Stimulated activated naive CD8-positive, alpha-beta T cell treated with anti-CD3 and anti-CD28 coated beads, Interleukin-15, Interleukin-2, amounts not matched to agents 100 ng/mL and 50 ng/mL, for 24 hours (primary cell): ENCODE measurements around the gene ANKH.
A peak's percentile ranks its signal among the peaks of the same experiment; 100 is the strongest.

Source experiments
- H3K27ac Mint-ChIP-seq: one replicate; pipeline ENCODE4 v1.8.0; 2021; ENCODE audit warnings: mild to moderate bottlenecking, mixed read lengths
- H3K27me3 Mint-ChIP-seq: one replicate; pipeline ENCODE4 v1.8.0; 2021; ENCODE audit warnings: mixed read lengths
- H3K36me3 Mint-ChIP-seq: one replicate; pipeline ENCODE4 v1.8.0; 2021; ENCODE audit warnings: low read depth, mixed read lengths
- H3K4me1 Mint-ChIP-seq: one replicate; pipeline ENCODE4 v1.8.0; 2021; ENCODE audit warnings: low read depth, mixed read lengths
- H3K4me3 Mint-ChIP-seq: one replicate; pipeline ENCODE4 v1.8.0; 2021; ENCODE audit warnings: mild to moderate bottlenecking, mixed read lengths
- H3K9me3 Mint-ChIP-seq: one replicate; pipeline ENCODE4 v1.8.0; 2021; ENCODE audit warnings: mixed read lengths

ANKH gene

DNA sequence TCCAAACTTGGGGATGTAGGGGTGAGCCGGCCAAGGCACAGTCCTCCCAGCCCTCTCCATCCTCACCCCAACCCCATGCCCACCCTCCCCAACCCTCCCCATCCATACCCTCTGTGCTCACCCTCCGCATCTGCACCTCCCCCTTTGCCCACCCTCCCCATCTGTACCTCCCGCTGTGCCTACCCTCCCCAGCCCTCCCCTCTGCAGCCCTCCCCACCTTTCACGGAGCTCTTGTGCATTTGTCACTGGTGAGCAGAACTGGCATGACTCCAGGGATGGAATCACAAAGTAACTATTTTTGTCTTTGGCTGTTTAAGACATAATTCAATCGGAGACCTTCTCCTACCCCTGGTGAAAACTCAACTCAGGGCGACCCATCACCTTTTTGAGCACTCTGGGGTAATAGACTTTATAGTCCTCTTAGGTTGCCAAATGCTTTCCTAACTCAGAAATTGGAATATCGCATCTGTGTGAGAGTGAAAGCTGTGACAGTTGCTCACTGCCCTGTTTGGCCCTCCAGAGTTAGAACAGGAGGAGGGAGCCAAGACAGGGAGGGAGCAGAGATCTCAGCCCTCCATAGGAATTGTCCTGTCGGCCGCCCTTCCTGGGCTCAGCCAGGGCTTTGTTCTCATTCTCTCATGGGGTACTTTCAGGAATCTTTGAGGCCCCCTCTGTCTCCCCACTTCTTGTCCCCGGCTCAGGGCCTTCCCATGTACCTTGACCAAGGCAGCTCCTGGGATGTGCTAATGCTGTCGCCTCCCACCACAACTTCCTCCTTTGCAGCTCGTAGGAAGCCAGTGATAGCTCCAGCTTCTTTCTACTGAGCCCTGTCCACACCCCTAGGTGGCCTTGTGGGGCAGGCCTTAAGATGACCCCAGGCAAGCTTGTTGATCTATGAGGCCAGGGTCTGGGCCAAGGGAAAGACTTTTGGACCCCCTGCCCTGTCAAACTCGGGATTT lies 170.8 kb downstream of the ANKH start:
- H3K9me3 Mint-ChIP-seq: no peaks in the 10 kb centered on the region
- H3K36me3 Mint-ChIP-seq: peaks cover 82% of the 10 kb centered on the region
- peaks cover 73% of the 10 kb centered on the region for H3K4me1 Mint-ChIP-seq
- no peak overlapping the region for H3K27ac Mint-ChIP-seq
- H3K27me3 Mint-ChIP-seq: no peaks in the 10 kb centered on the region
- H3K4me3 Mint-ChIP-seq: no peak overlapping the region

DNA sequence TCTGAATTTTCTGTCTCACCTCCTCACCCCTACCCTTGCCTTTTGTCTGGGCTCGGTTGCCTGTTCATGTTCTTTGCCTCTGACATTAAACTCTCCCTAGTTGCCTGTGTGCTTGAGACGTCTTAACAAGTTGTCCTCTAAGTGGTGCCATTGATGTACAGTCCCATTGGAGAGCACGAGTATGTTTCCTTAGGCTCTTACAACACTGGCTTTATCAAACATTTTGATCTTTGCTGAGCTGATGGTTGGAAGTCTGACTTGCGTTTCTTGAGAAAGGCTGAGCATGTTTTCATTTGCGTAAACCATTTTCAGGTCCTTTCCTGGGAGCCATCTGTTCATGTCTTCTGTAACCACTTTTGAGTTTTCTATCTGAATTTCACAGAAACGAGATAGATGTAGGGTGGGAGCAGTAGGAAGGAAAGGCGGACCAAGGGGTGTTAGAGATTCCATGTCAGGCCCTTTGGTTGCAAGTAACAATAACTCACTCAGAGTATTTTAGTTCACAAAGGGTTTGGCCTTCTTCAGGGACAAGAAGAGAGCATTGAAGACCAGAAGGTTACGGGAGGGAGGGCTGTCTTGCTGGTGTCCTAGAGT lies 171.7 kb downstream of the ANKH start:
- peaks cover 79% of the 10 kb centered on the region for H3K36me3 Mint-ChIP-seq
- H3K27ac Mint-ChIP-seq: no peak overlapping the region
- H3K4me3 Mint-ChIP-seq: no peak overlapping the region
- no peaks in the 10 kb centered on the region for H3K9me3 Mint-ChIP-seq
- H3K27me3 Mint-ChIP-seq: no peaks in the 10 kb centered on the region
- H3K4me1 Mint-ChIP-seq: peaks cover 64% of the 10 kb centered on the region

DNA sequence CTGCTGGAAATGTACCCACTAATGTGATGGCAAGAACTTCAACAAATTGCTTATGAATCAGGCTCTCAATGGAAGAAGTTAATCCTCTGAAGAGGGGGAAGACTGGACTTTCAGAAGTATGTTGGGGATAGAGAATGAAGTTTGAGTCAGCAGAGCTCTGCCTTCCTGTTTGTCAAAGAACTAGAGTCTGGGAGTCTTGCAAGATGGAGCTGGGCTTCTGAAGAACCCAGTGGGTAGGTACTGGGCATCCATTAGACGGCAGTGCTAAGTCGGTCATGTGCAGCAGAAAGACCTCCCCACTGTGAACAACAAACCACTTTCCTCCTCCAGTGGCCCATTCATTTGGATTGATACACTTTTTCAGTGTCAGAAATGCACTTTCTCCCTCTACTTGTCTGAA lies 172.4 kb downstream of the ANKH start:
- H3K9me3 Mint-ChIP-seq: no peaks in the 10 kb centered on the region
- no peak overlapping the region for H3K27ac Mint-ChIP-seq
- no peak overlapping the region for H3K4me3 Mint-ChIP-seq
- H3K27me3 Mint-ChIP-seq: no peaks in the 10 kb centered on the region
- peaks cover 77% of the 10 kb centered on the region for H3K36me3 Mint-ChIP-seq
- H3K4me1 Mint-ChIP-seq: peaks cover 57% of the 10 kb centered on the region

DNA sequence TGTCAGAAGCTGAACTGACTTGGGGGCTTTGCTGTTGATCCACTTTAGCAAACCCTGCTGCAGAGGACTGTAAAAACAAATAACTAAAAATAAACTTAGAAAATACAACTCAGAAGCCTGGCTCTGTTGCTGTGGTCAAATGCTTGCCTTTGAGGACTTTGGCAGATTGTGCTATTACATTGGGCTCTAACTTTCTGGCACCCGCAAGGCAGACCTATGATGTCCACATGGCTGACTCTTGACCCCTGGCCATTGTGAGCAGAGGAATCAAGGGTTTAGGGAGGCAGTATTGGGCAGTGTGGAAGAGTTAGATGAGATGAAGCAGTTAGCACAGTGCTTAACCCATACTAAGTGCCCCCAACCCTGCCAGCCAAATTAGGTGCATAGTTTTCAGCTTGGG lies 173.1 kb downstream of the ANKH start:
- Mint-ChIP-seq H3K9me3 (no peaks in the 10 kb centered on the region), H3K27ac (no peak overlapping the region), H3K36me3 (peaks cover 78% of the 10 kb centered on the region), H3K4me3 (no peak overlapping the region), H3K27me3 (no peaks in the 10 kb centered on the region), H3K4me1 (peaks cover 52% of the 10 kb centered on the region)

DNA sequence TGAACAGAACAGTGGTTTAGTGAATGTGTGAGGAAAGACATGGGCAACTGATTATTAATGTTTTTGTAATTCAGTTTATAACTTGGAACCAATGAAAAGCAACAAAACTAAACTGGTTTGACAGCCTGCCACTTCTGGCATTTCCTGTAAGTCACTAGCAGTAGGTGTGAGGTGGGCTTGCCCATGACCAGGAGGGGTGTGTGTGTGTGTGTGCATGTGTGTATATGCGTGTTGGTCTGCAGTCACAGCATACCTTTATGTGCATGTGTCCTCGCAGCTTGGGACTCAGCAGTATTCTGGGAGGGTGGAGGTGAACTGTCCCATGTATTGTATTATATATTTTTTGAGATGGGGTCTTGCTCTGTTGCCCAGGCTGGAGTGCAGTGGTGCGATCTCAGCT lies 174.7 kb downstream of the ANKH start:
- H3K36me3 Mint-ChIP-seq: peaks cover 77% of the 10 kb centered on the region
- peaks cover 35% of the 10 kb centered on the region for H3K4me1 Mint-ChIP-seq
- no peak overlapping the region for H3K4me3 Mint-ChIP-seq
- no peak overlapping the region for H3K27ac Mint-ChIP-seq
- H3K9me3 Mint-ChIP-seq: no peaks in the 10 kb centered on the region
- H3K27me3 Mint-ChIP-seq: no peaks in the 10 kb centered on the region

DNA sequence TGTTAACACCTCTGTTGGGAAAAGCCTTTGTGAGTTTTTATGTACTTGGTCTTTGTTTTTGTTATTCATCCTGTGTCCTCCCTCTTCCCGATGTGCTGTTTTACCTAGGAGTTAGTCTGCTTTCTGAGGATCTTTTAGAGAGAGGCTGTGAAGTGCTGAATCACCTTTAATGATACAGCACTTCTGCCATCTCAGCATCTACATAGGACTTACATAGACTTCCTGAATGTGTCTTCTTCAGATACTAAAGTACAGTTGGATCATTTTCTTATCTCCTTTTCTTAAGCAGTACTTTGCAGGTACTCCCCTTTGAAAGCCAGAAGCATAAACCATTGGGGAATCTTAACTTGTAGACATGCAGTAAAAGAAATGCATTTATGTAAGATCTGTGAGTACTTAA lies 175.5 kb downstream of the ANKH start:
- peaks cover 80% of the 10 kb centered on the region for H3K36me3 Mint-ChIP-seq
- no peaks in the 10 kb centered on the region for H3K27me3 Mint-ChIP-seq
- no peak overlapping the region for H3K27ac Mint-ChIP-seq
- H3K4me1 Mint-ChIP-seq: peaks cover 28% of the 10 kb centered on the region
- H3K4me3 Mint-ChIP-seq: no peak overlapping the region
- no peaks in the 10 kb centered on the region for H3K9me3 Mint-ChIP-seq

DNA sequence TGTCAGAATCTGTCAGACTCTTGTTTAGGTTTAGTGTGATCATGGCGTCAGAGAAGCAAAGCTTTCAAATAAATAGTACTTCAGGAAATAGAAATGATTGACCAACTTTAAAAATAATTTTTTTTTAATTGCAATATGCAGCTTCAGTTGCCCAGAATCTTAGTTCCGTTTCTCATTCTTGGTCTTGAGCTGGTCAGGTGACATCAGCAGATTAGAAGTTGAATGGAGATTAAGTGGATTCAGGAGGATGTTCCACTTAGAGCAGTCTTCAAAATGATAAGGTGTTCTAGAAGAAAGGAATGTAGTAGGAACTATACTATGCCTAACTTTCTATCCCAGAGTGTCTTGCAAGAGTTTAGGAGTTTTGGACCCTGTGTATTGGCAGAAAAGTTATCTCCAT lies 176.4 kb downstream of the ANKH start:
- no peak overlapping the region for H3K27ac Mint-ChIP-seq
- peaks cover 22% of the 10 kb centered on the region for H3K4me1 Mint-ChIP-seq
- no peak overlapping the region for H3K4me3 Mint-ChIP-seq
- no peaks in the 10 kb centered on the region for H3K9me3 Mint-ChIP-seq
- peaks cover 88% of the 10 kb centered on the region for H3K36me3 Mint-ChIP-seq
- H3K27me3 Mint-ChIP-seq: no peaks in the 10 kb centered on the region

DNA sequence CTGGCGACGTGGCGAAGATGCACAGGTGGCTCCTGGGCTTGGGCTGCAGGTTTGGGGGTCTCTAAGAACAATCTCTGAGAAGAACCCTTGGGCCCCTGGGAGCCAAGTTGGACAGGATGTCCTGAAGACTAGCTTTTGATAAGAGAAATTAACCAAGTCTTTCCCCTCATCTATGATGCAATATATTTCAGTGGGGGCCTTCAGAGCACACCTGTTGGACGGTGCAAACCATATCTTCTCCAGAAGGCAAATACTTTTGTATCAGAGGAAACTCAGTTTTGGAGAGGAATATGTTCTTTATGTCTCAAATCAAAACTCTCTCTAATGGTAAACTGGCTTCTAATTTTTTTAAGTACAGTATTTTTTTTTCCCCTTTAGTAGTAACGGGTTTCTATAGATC lies 178.5 kb downstream of the ANKH start:
- Mint-ChIP-seq H3K27me3 (no peaks in the 10 kb centered on the region), H3K9me3 (peaks cover 4% of the 10 kb centered on the region), H3K4me3 (no peak overlapping the region), H3K4me1 (peaks cover 4% of the 10 kb centered on the region), H3K36me3 (peaks cover 88% of the 10 kb centered on the region), H3K27ac (no peak overlapping the region)

DNA sequence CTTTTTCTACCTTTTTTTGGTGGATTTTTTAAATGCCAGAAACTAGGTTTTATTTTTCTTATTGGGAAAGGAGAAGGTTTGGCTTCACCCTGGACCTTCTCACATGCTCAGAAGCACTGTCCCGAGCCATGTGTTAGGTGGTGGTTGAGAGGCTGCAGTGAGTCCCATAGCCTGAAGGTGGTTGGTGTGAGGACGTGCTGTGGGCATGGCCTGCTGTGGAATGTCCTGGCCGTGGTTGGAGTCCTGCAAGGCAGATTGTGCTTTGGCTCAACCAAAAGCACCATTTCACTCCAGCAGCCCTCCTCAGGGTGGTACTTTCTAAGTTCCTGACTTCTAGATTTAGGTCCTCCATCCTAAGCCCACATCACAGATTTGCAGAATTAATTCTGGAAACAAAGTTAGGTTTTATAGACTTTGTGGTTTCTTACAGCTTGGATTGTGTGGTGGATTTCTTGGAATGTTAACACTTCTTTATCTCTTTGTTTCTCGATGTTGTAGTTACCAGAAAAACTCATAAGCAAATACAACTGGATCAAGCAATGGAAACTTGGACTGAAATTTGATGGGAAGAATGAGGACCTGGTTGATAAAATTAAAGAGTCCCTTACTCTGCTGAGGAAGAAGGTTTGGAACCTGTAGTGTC lies 184.4 kb downstream of the ANKH start:
- H3K4me1 Mint-ChIP-seq: peaks cover 21% of the 10 kb centered on the region
- no peak overlapping the region for H3K4me3 Mint-ChIP-seq
- H3K36me3 Mint-ChIP-seq: peaks cover 84% of the 10 kb centered on the region
- no peak overlapping the region for H3K27ac Mint-ChIP-seq
- H3K9me3 Mint-ChIP-seq: peaks cover 4% of the 10 kb centered on the region
- no peaks in the 10 kb centered on the region for H3K27me3 Mint-ChIP-seq

DNA sequence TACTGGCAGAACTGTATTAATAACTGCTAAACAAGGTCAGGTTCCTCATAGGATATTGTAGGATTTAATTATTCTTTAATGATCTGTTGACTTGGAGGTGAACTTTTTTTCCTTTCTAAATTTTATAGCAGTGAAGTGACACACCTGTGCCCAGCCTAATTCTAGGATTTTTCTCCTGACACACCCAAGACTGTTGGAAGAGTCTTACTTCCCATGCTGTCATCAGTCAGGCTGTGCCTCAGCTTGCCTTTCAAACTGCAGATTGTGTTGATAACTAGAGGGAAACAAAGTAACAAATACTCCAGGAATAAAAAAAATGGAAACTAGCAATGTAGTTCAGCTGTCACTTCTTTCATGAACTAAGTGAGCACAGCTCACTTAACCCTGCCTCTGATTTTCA lies 185.1 kb downstream of the ANKH start:
- Mint-ChIP-seq H3K27ac (no peak overlapping the region), H3K4me1 (peaks cover 21% of the 10 kb centered on the region), H3K4me3 (no peak overlapping the region), H3K9me3 (peaks cover 4% of the 10 kb centered on the region), H3K27me3 (no peaks in the 10 kb centered on the region), H3K36me3 (peaks cover 84% of the 10 kb centered on the region)

DNA sequence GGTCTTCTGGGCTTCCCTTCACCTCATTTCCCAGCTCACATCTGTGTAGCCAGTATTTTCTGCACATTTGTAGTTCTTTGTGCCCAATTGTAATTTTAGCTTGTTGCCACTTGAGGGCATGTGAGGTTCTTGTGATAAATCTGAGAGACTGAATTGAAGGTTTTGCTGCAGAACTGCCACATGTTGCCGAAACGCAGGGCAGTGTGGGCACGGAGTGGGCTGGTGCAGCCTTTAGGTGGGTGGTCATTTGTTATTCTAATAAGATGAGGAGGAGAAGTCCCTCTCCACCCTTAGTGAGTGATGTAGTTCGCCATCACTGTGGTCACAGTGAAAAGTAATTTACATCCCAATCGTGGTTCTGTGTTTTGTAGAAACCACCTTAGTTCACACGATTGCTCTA lies 185.8 kb downstream of the ANKH start:
- Mint-ChIP-seq H3K9me3 (peaks cover 4% of the 10 kb centered on the region), H3K27ac (peak overlapping the region; percentile 80), H3K36me3 (peaks cover 82% of the 10 kb centered on the region), H3K4me1 (peaks cover 21% of the 10 kb centered on the region), H3K27me3 (no peaks in the 10 kb centered on the region), H3K4me3 (peak overlapping the region; percentile 30)

DNA sequence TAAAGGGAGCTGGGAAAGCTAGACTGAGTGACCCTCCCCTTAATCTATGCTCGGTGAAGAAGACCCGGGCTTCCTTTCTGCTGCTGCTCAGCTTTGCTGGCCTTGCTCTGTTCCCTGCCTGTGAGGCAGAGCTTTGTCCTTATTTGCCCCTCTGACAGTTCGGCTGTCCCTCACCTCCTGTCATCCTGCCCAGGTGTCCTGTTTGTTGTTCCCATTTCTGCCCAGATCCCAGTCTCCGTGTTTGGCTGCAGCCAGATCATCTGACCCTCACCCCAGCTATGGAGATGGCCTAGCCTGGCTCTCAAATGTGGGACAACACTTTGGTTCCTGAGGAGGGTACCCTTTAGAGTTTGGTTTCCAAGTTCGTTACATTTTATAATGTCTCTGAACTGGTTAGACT lies 186.8 kb downstream of the ANKH start:
- no peak overlapping the region for H3K27ac Mint-ChIP-seq
- H3K27me3 Mint-ChIP-seq: no peaks in the 10 kb centered on the region
- peaks cover 3% of the 10 kb centered on the region for H3K9me3 Mint-ChIP-seq
- no peak overlapping the region for H3K4me3 Mint-ChIP-seq
- peaks cover 79% of the 10 kb centered on the region for H3K36me3 Mint-ChIP-seq
- peaks cover 27% of the 10 kb centered on the region for H3K4me1 Mint-ChIP-seq

DNA sequence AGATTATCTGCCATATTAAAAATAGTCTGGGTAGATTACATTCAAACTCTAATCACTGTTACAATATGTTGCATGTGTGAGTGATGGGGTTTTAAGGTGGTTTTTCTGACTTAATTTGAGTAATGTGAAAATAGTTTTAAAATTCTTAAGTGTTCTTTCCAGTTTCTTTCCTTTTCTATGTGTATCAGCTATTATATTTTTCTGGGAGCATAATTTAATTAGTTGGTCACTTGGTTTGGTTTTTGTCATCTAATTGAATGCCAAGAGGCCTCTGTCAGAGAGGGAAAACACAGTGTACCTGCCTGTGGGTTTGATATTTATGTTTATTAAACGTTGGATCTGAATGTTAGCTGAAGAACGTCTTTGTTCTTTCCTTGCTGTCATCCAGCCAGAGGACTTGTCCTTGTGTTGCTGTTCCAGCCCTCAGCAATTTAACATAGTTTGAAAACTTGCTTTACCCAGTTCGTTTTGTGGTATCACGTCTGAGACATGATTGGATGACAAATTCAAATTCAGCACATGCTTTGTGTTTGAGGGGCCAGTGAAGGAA lies 187.6 kb downstream of the ANKH start:
- Mint-ChIP-seq H3K27me3 (no peaks in the 10 kb centered on the region), H3K36me3 (peaks cover 77% of the 10 kb centered on the region), H3K9me3 (no peaks in the 10 kb centered on the region), H3K27ac (no peak overlapping the region), H3K4me1 (peaks cover 30% of the 10 kb centered on the region), H3K4me3 (no peak overlapping the region)

DNA sequence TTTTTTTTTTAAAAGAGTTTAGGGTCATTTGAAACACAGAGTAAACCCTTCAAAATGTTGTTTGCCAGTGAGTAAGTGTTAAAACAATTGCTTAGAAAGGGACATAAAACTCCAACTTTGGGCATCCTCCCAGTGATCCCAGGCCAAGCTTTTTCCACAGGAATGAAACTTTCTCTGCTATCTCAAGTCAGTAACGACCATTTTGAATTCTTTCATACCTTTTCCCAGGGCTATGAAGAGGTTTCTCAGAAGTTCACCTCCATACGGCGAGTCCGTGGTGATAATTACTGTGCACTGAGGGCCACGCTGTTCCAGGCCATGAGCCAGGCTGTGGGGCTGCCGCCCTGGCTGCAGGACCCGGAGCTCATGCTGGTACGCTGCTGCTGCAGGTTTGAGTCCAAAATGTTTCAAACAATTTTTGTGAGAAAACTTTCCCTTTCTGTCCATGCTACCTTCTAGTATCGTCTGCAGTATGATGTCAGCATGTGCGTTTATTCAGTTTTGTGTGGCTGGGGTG lies 190.3 kb downstream of the ANKH start:
- no peak overlapping the region for H3K4me3 Mint-ChIP-seq
- no peaks in the 10 kb centered on the region for H3K27me3 Mint-ChIP-seq
- H3K36me3 Mint-ChIP-seq: peaks cover 77% of the 10 kb centered on the region

DNA sequence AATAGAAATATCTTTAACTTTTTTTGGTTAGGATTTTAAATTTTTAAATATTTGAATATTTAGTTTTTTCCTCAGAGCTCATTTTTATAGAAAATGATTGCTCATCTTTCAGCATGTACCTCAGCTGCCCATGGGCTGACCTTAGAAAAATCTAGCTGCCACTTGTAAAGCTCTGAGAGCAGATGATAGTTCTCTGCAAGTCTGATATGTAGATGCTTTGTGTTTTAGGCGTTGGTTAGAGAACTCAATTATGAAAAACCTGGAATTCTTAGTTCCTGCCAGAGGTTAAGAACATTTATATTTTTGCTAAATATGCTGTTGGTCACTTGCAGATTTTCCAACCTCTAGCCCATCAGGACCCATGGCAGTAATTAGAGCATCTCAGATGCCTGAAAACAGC lies 192.0 kb downstream of the ANKH start:
- Mint-ChIP-seq H3K27me3 (no peaks in the 10 kb centered on the region), H3K27ac (no peak overlapping the region), H3K9me3 (no peaks in the 10 kb centered on the region), H3K4me1 (peaks cover 49% of the 10 kb centered on the region), H3K4me3 (no peak overlapping the region), H3K36me3 (peaks cover 80% of the 10 kb centered on the region)

More for the DNA sequence above, 190.3 kb downstream of the ANKH start:
- Mint-ChIP-seq H3K27ac (no peak overlapping the region), H3K4me1 (peaks cover 48% of the 10 kb centered on the region), H3K9me3 (no peaks in the 10 kb centered on the region)
